ENCODE data around the gene UBE2Z.
"Not testable (repeated sequence)": the region's sequence is repeated elsewhere in the genome, so short reads cannot be mapped to it uniquely, and the experiment has no call there.

Gene UBE2Z

DNA sequence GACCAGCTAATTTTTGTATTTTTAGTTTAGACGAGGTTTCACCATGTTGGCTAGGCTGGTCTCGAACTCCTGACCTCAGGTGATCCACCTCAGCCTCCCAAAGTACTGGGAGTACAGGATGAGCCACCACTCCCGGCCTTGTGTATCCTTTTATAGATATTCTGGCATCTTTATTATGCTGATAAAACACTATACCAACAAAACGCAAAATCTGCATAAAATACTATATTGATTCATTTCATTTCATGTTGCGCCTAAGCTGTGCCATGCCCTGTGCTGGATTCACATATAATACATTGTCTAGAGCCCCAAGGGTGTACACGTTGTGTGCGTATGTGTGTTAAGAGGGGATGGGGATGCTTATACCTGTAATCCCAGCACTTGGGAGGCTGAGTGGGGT lies 3.8 kb upstream of the UBE2Z start:
- no peak for DNase-seq (ENCODE audit: low spot score)

DNA sequence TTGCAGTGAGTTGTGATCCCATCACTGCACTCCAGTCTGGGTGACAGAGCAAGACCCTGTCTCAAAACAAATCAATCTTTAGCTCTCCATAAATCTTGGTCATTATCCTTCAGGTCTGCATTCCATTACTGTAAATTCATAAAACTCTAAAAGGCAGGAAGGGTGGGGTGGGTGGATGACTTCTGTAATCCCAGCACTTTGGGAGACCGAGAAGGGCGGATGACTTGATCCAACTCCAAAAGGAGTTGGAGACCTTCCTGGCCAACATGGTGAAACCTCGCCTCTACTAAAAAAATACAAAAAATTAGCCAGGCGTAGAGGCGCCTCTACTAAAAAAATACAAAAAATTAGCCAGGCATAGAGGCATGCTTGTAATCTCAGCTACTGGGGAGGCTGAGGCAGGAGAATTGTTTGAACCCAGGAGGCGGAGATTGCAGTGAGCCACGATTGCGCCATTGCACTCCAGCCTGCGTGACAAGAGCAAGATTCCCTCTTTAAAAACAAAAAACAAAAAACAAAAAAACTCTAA lies 2.2 kb upstream of the UBE2Z start:
- DNase-seq (ENCODE audit: low spot score): no peak

DNA sequence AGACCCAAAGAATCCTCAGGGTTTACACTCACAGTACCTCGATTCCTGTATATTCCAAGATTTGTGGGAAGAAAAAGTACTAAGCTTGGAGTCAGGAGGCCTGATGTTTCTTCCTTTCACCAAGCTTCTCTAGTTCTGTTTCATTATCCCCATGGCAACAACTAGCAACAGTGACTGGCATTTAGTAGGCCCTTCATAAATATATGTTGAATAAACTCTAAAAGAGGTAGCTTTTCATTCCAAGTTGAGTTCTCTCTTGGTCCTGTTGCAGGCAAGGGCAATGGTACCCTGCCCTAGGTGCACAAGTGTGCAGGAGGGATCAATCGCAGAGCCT lies 527 bp upstream of the UBE2Z start:
- DNase-seq (ENCODE audit: low spot score): no peak

DNA sequence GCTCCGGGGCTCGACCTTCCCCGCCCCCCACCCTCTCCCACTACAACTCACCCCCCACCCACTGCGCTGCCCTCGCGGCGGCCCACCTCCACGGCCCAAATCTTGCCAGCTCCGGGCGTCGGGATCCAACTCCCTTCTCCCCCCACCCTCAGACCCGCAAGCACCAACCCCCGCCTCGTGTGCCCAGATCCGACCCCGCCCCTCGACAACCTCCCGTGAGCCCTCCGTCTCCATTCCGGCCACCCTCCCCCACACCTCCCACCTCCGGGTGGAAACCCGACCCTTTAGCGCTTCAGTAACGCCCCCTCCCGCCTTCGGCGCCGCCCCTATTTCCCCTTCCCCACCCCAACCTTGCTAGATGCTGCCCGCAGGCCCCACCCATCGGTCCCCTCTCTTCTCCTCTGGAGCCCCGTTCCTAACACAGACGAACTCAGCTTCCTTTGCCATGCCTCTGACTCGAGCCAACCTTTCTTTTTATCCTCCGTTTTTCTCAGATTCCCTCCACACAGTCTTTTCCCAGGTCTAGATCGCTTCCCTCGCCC lies 717 bp downstream of the UBE2Z start:
- DNase-seq (ENCODE audit: low spot score): no peak

DNA sequence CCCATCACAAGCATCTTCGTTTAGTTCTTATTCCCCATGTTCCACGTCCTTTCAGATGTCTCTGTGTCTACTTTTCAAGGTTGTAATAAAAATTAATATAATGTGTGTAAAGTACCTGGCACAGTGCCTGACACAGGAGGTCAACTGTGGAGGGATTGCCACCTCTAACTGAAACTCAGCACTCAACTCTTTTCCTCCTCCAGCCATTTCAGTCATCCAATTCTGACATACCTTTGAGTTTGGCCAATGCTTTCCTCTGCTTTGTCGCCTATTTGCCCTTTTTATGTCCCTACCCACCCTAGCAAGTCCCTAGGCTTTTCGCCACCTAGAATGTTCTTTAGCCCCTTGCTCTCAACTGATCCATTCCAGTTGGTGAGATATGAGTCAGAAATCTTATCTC lies 1.6 kb downstream of the UBE2Z start:
- no peak for DNase-seq (ENCODE audit: low spot score)

DNA sequence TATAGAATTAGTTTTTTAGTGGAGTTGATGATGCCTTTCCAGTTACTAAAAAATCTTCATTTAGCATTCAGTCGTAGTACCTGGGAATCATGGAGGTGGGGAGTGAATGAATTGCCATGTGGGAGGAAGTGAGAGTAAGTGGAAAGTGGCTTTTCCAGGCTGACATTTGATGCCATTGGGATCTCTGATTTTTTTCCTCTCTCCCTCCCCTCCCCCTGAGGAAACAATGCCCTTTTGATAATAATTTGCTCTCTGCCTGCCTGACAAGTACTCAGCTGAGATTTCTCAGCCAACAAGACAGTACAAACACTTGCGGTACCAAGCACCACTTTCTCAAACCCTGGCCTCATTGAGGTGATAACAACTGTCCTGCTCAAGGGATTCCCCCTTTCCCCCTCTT lies 2.2 kb downstream of the UBE2Z start:
- peak; percentile 85 for DNase-seq (ENCODE audit: low spot score)

DNA sequence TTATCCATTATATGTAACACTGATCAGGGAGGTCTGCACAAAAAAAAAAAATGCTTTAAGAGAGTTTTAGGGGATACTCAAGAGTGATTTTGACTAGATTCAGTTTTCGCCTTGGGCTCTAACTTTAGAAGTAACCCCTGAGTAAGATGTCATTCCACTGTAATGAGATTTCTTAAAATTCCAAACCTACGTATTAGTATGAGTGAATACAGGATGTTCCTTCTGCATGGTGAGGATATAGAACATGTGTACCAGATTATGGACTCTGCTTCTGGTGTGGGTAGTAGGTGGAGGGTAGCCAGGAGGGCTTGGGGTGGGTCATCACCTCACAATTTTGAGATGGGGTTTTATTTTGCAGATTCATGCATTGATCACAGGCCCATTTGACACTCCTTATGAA lies 4.3 kb downstream of the UBE2Z start:
- DNase-seq (ENCODE audit: low spot score): no peak

DNA sequence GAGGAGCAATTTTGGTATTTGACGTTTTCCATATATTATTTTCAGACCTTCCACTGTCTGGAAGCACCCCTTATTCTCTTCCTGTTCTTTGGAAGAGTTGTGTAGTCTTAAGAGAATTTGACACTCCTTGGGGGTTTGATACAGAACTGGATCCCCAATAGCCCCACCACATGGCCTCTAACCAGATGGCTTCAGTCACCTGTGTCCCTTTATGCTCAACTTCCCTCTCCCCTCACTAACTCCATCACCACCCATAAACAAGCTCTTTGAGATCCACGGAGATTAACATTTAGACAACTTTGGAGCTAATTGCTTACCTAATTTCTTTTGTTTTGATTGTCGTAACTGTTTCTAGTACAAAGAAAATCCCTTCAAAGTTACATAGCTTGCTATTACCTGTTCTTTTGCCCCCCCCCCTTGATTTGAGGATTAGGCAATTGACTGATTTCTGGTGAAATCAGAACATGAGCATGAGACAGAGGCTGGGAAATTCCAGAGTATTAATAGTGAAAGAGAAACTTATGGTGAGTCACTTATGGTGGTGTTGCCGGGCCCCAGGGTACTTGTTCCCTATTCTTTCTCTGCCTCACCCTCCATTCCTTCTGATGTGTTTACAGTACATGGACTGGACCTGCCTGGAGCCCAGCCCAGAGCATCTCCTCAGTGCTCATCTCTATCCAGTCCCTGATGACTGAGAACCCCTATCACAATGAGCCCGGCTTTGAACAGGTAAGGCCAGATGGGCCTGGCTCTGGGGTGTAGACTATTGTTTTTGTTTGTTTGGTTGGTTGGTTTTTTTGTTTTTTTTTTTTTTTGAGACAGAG lies 7.5 kb downstream of the UBE2Z start:
- no peak for DNase-seq (ENCODE audit: low spot score)

DNA sequence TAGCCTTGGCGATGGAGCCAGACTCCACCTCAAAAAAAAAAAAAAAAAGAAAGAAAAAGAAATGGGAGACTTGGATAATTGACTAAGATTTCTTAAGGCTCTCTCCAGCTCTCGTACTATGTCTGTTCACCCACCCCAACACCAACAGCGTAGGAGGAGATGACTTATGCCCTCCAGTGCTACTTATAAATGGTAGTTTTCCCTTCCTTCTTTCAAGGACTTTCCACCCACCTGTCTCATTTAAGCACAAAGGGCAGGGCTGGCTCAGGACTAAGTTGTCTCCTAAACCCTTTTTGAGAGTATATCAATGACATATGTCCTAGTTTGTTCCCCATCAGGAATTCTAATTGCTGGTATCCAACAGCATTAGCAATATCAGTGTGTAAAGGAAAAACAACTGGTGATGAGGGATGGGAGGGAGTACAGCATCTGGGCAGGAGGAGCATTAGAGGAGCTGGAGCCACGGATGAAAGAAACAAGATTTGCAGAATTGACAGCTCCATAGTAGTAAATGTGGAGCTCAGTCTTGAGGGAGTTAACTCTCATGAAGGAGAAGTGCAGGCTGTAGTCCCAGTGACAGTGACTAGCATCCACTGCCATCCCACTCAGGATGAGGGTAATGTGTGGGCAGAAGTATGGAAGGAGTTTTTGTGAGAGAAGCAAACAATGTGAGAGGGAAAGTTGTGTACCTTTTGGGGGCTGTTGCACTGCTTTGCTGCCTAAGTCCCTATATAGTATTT lies 17.2 kb downstream of the UBE2Z start:
- DNase-seq (ENCODE audit: low spot score): no peak

DNA sequence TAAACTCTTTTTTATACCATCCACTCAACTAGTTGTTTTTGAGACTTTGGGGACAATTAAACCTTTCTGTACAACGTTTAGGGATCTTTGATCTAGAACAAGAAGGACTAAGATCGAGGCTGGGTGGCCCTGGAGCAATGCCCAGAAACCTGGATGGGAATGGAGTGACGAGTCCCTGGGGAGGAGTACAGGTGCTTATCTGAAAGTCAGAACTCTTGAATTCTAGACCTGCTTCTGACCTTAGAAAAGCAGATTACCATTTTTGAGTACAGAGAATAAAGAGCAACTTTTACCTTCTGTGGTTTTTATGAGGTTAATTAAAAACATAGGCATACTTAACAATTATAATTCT lies 17.8 kb downstream of the UBE2Z start:
- DNase-seq (ENCODE audit: low spot score): no peak

DNA sequence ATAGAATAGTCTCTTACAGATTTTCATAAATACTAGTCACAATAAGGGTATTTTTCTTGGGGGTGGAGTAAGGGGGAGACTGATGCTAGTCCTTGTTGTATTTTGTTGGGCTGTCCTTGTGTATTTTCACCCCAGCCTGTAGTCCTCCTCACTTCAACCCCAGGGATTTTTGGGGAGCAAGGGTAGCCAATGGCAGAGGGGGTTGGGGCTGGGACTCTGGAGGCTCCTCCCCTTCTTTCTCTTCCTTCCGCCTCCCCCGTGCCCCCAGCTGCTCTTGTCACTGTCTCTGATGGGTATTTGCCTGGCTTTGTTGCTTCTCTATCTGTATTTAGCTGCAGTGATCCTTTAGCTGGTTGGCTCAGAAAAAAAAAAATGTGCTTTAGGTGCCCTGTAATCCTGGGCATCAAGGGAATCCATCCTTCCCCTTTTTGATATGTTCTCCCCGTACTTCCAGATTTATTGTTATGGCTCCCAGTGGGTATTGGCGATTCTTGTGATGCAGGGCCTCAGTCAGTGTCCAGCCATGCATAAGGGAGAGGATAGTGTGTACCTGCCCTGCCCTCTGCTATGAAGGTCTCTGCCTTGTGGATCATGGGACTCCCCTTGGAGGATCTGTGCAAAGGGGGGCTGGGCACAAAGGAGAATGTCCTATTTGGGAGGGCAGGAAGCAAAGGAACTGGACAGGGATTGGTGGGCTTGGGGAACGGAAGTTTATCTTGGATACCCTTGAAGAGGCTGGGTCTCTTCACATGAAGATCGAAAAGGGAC lies 20.0 kb downstream of the UBE2Z start:
- no peak for DNase-seq (ENCODE audit: low spot score)

DNA sequence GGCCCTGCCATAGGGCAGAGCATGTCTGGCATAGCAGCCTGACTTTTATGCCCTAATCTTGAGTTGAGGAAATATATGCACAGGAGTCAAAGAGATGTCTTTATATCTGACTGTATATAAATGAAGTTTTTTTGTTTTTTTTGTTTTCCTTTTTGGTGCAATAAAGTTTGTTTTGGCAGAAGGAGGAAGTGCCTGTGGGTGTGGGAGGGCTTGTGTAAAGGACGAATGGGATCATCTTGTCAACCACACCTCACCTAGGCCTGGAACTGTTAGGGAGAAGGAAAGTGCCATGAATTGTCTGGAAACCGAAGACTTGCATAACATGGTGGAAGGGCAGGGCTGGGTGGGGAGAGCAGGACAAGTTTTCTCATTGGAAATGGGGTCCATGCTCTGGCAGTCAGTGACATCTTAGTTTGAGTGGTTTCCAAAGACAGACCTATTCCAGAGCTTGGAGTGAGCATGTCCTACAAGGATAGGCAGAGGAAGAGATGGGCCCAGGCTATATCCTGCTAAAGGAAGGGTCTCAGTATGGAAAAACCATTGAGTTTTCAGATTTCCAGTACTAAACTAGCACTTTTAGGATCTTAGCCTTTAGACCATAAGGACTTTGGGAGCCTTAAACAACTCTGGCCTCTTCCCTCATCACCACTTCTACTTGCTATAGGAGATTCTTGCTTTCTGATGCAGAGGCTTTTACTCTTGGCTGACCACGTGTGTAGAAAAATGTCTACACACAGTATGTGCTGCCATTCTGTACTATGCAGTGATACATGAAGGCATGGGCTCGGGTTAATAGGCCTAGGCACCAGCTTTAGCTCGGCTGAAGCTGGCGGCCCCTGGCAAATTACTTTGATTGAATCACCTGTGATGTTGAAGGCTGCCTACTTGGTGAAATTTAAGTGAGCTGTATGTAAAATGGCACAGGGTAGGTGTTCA lies 20.9 kb downstream of the UBE2Z start:
- DNase-seq (ENCODE audit: low spot score): no peak

DNA sequence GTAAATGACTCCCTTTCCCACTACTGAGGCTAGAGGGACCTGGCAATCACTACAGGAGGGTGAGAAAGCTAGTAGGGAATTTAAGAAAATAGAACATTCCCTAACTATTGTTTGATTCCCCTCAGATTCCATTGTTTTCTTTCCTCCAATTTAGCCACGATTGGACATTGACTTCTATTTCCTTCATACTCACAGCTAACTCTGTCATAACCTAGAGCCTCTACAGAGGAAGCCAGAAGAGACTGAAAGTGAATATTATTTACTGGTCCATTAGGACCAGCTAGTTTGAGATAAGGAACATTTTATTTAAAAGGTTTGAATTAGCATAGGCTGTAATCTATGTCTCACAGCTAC lies 21.6 kb downstream of the UBE2Z start:
- no peak for DNase-seq (ENCODE audit: low spot score)

DNA sequence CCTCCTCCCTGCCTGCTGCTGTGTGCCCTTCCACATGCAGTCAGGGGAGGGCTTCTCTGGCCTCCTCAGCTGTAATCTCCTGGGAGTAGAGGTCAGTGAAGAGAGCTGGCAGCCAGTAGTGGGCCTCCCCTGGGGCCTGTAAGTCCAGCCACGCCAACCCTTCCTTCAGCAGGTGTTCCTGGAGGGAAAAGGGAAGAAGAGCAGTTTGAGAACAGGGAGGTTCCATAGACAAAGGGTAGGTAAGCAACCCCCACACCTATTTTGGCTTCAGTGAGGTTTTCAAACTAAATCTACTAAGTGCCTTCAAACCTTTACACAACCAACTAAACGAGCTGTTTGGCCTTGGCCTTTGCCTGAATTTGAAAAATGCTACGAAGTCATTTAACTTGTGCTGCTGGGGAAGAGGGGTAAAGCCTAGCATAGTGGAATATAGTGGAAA lies 22.2 kb downstream of the UBE2Z start:
- DNase-seq (ENCODE audit: low spot score): no peak

DNA sequence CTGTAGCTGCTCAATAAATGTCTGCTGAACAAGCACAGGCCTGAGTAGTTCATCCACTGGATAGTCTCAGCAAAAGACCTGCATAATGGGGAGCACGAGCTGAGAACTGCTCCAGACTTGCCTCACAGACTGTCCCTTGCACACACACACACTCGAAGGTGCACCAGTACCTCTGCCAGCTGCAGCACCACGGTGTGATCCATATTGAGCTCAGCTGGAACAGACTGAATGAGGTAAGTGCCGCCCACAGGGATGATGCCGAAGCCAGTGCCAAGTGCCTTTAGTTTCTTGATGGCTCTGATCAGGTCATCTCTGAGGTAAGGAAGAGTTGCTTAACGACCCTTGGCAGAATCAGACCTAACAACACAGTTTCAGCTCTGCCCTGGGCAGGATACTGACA lies 24.8 kb downstream of the UBE2Z start:
- DNase-seq (ENCODE audit: low spot score): no peak

DNA sequence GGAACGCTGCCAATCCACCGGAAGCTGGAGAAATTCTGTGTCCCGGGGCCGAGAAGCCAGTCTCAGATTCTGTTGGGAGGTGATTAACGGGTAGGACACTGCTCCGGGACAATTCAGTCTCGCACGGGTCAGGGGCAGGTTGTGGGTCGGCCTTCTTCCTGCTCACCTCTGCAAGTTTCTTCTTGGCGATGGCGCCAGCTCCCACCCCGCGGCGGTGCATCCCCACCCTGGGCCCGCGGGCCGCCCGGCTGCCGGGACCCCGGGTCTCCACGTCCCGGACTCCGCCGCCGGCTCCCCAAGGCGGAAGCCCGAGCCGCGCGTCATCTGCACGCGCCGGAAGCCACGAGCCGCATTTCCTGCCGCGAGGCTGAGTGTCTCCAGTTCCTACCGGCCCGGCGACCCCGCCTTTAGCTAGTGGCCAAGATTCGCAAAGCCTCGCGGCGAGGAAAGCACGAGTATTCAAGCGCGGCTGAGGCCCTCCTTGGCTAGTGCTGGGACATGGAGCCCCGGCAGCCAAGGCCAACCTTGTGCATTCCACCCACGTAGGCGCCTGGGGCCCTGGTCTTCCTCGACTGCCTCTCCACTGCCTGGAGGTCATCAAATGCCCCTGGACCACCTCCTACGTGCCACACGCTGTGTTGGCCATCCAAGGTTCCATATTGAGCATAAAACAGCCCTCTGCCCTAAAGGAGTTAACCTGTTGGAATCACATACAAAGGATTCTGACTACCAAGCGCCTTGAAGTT lies 36.5 kb downstream of the UBE2Z start, which contains the start of gene SNF8:
SNF8 (minus strand) TSS at position 328 of the 746 bp plus-strand sequence; CDS start at position 220, 108 bp downstream.
- DNase-seq (ENCODE audit: low spot score): peak; percentile 86

DNA sequence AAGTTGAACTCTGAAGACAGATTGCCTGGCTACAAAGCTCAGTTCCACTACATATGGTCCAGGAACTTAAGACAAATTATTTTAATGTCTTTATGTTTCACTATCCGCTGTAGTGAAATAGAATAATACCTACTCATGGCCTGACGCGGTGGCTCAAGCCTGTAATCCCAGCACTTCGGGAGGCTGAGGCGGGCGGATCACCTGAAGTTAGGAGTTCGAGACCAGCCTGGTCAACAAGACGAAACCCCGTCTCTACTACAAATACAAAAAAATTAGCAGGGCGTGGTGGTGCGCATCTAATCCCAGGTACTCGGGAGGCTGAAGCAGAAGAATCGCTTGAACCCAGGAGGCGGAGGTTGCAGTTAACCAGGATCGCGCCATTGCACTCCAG lies 37.0 kb downstream of the UBE2Z start:
- DNase-seq (ENCODE audit: low spot score): not testable (repeated sequence)

DNA sequence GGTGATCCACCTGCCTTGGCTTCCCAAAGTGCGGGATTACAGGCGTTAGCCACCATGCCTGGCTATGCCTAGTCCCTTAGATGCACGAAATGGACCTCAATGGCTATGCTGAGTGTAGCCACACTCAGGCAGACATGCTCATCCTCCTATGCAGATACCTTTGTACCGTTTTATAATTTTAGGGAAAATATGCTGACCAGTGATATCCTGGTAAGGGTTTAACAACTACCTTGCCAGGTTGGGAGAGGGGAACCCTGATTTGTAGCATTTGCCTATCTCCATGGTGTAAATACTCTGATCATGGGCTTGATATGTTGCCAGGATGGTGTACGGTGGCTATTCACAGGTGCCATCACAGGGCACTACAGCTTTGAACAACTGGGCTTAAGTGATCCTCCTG lies 43.4 kb downstream of the UBE2Z start:
- DNase-seq (ENCODE audit: low spot score): no peak

DNA sequence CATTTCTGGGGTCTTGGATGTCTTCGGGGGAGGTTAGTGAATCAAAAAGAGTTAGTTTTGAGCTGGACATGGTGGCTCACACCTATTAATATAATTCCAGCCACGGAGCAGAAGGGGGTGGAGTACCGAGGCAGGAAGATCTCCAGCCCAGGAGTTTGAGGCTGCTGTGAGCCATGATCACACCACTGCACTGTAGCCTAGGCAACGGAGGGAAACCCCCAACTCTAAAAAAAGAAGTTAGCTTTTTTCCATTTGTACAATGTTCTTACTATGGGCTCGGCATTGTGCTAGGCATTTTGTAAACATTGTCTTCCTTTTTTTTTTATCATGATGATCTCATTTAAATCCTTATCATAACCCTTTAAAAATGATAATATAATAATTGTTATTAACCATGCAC lies 44.7 kb downstream of the UBE2Z start:
- DNase-seq (ENCODE audit: low spot score): no peak

DNA sequence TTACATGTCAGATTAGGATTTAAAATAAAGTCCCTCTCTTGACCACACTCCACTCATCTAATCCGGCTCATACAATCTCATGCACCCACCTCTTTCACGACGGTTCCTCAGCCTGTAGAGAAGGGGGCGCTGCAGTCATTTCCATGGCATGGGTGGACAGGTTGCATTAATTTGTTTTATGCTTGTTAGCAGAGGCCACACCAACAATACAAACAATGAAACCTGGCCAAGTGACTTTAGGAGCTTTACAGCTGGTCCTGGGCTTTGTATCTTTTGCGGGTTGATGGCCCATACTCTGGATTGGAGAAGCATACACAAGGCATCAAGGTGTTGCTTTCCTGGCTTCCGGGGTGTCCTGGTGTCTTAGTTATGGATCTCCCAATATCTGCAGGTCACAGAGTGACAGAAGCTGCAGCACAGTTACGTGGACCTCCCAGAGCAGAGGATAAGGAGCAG lies 46.1 kb downstream of the UBE2Z start:
- no peak for DNase-seq (ENCODE audit: low spot score)

Data from putamen (tissue), 1 donor.